Measurements from ENCODE around the gene VENTX.

GRCh38 chr10:133225707-133226191 is 11.9 kb upstream of the VENTX start:
- TF ChIP-seq POLR2A (IDR thresholded peaks at IDR 0.05) = no peak
- TF ChIP-seq CTCF (IDR thresholded peaks at IDR 0.05) = no peak
